ENCODE measurements around the gene CD200. TPM values are rescaled to one million over a fixed set of nuclear protein-coding genes. Genes with fewer than 3 reads are reported as not detected.

The CD200 gene
- total and polyA plus RNA-seq, 2 of the 4 experiments (the other 2 are of a cell fraction): 1.1 to 1.7 TPM

DNA sequence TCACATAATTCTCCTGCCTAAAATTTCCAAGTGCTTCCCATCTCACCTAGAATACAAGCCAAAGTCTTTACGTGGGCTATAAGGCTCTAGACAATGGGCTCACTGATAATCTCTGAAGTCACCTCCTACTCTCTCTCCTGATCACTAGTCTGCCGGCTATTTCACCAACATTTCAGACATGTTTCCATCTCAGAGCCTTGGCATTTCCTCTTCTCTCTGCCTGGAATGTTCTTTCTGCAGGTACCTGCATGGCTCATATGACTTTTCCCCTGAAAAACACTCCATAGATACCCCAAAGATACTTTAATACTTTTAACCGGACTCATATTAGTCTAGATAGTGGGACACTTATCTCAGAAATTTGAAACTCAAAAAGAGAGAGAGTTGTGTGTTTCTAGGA lies 32.7 kb downstream of the CD200 start:
- H3K23ac ChIP-seq (ENCODE audit: low read depth, low read length): no peak overlapping the region
- H2BK120ac ChIP-seq (ENCODE audit: low read depth, low read length): no peak overlapping the region
- H3K36me3 ChIP-seq (ENCODE audit: control insufficient read depth, insufficient read depth, low read length): 0 out of 2 replicates have a peak, but pooled peaks cover 2% of the 10 kb centered on the region
- H4K91ac ChIP-seq (ENCODE audit: insufficient read depth, low read depth, low read length): no peak overlapping the region
- intact Hi-C loops (cut with micrococcal nuclease) (no loop called here), dilution Hi-C loops (cut with HindIII; ENCODE audit: low sequenced_read_pairs, unreplicated experiment) (no loop called here), in situ Hi-C loops (cut with MboI; ENCODE audit: low sequenced_read_pairs) (no loop called here)
- H2BK20ac ChIP-seq (ENCODE audit: low read depth, low read length): no peak overlapping the region
- H3K14ac ChIP-seq (replicated peaks; ENCODE audit: low read depth, low read length): no peak overlapping the region
- H2BK5ac ChIP-seq (ENCODE audit: low read depth, low read length, poor library complexity, severe bottlenecking): no peak overlapping the region
- H2AFZ ChIP-seq (replicated peaks; ENCODE audit: low read length, poor library complexity): no peak overlapping the region
- no peak overlapping the region for H3K9ac ChIP-seq (ENCODE audit: low read depth, low read length)
- DNase-seq (no peak), ATAC-seq (ENCODE audit: low read depth) (no peak)
- no peak overlapping the region for H2AK5ac ChIP-seq (ENCODE audit: low read depth, low read length)
- H3K4me1 ChIP-seq (ENCODE audit: control insufficient read depth, insufficient read depth, low read length): 0 out of 2 replicates have a peak, but pooled peaks cover 1% of the 10 kb centered on the region
- WGBS, 2 experiments (ENCODE audit: extremely low coverage in 2 of 2, insufficient read length in 1 of 2): 62% methylated on average over 2 of the region's 3 CpGs; no CpG with 5 or more reads in 1 of the 2 experiments
- H4K20me1 ChIP-seq (ENCODE audit: insufficient read depth, low read length): no peaks in the 10 kb centered on the region
- no peak overlapping the region for H3K56ac ChIP-seq (ENCODE audit: extremely low read depth, insufficient read depth, low read length)
- no peak overlapping the region for H2BK15ac ChIP-seq (ENCODE audit: low read depth, low read length)
- no peak overlapping the region for H4K8ac ChIP-seq (ENCODE audit: low read depth in 2 of 2, low read length in 2 of 2)
- TF ChIP-seq, protein P1, sequence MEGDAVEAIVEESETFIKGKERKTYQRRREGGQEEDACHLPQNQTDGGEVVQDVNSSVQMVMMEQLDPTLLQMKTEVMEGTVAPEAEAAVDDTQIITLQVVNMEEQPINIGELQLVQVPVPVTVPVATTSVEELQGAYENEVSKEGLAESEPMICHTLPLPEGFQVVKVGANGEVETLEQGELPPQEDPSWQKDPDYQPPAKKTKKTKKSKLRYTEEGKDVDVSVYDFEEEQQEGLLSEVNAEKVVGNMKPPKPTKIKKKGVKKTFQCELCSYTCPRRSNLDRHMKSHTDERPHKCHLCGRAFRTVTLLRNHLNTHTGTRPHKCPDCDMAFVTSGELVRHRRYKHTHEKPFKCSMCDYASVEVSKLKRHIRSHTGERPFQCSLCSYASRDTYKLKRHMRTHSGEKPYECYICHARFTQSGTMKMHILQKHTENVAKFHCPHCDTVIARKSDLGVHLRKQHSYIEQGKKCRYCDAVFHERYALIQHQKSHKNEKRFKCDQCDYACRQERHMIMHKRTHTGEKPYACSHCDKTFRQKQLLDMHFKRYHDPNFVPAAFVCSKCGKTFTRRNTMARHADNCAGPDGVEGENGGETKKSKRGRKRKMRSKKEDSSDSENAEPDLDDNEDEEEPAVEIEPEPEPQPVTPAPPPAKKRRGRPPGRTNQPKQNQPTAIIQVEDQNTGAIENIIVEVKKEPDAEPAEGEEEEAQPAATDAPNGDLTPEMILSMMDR (conservative IDR thresholded peaks at IDR 0.05; ENCODE audit: low read depth, low read length): no peak
- TF ChIP-seq MAFK (IDR thresholded peaks at IDR 0.05; ENCODE audit: low read depth, low read length) (no peak), SMC3 (IDR thresholded peaks at IDR 0.05; ENCODE audit: low read depth, low read length) (no peak), RAD21 (IDR thresholded peaks at IDR 0.05; ENCODE audit: low read length) (no peak), RFX5 (IDR thresholded peaks at IDR 0.05; ENCODE audit: low read depth, low read length) (no peak), CEBPB (IDR thresholded peaks at IDR 0.05; ENCODE audit: low read depth, low read length) (no peak), BHLHE40 (IDR thresholded peaks at IDR 0.05; ENCODE audit: low read depth, low read length) (no peak), FOS (IDR thresholded peaks at IDR 0.05; ENCODE audit: low read depth, low read length) (no peak), CHD1 (IDR thresholded peaks at IDR 0.05; ENCODE audit: low read depth, low read length) (no peak)
- TF ChIP-seq, protein P2, sequence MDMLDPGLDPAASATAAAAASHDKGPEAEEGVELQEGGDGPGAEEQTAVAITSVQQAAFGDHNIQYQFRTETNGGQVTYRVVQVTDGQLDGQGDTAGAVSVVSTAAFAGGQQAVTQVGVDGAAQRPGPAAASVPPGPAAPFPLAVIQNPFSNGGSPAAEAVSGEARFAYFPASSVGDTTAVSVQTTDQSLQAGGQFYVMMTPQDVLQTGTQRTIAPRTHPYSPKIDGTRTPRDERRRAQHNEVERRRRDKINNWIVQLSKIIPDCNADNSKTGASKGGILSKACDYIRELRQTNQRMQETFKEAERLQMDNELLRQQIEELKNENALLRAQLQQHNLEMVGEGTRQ (IDR thresholded peaks at IDR 0.05; ENCODE audit: low read depth, low read length): no peak
- H2AK9ac ChIP-seq (replicated peaks; ENCODE audit: low read depth, low read length, poor library complexity): no peak overlapping the region
- ChIA-PET CTCF (no interaction called here), POLR2A (ENCODE audit: unreplicated experiment) (no interaction called here)
- no peak overlapping the region for H3K4me2 ChIP-seq (ENCODE audit: low read depth, low read length)
- no peaks in the 10 kb centered on the region for H3K9me3 ChIP-seq (ENCODE audit: control insufficient read depth, insufficient read depth, low read length)
- H3K79me1 ChIP-seq (ENCODE audit: low read depth in 1 of 2, low read length in 2 of 2): no peaks in the 10 kb centered on the region
- no peak overlapping the region for H3K4ac ChIP-seq (ENCODE audit: low read depth, low read length)
- no peak overlapping the region for H3K4me3 ChIP-seq (ENCODE audit: insufficient read depth, low read depth, low read length)
- no peak overlapping the region; the same call in 1 of the 2 replicates for H3K18ac ChIP-seq (ENCODE audit: low read depth, low read length)
- H4K5ac ChIP-seq (ENCODE audit: low read depth, low read length): no peak overlapping the region
- no peak overlapping the region for H3K27ac ChIP-seq (ENCODE audit: insufficient read depth, low read length)
- no TSS peak for BruUV-seq (replicated peaks)
- no peaks in the 10 kb centered on the region; the same call in 1 of the 2 replicates for H3K27me3 ChIP-seq (ENCODE audit: control insufficient read depth, insufficient read depth, low read length)
- H3K9me1 ChIP-seq (ENCODE audit: insufficient read depth, low read length): no peaks in the 10 kb centered on the region

All from IMR-90 (cell line).